ENCODE measurements around the gene TRIM38. TPM values are rescaled to one million over a fixed set of nuclear protein-coding genes. Genes with fewer than 3 reads are reported as not detected.

TRIM38 gene
- total RNA-seq, 4 donors from 2014 or later, result 4.7 to 8.0 (median 6.5) TPM

DNA sequence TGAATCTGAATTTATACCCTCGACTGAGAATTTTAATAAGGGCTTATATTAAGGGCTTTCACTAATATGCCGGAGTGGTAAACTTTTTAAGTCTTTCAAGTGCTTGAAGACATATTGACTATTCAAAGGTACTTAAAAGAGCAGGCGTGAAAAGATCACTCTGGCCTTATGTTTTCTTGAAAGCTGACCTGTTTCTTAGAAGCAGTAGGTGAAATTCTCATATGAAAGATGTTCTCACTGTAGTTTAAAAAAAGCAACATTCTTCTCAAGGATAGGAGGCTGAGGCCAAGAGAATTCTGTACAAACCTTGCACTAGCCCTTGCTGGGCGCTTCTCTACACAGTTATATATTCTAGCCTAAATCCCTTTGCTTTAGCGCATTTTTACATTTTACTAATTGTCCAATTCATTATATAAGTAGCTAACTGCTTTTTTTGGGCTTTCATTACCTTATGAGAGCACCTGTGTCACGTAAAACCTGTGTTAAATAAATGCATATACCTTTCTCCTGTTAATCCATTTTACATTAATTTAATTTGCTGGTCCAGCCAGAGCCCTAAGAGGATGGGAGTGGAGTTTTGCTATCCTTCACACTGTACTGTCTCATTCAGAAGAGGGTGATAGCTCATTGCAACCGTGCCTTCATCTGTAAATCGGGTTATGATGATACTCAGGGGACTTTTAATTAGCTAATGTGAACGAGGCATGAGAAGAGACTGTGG lies 65.0 kb downstream of the TRIM38 start:
- 56 to 57% methylated on average over 9 of the region's 9 CpGs for WGBS, 2 donors
- intact Hi-C loops (cut with DNase I; ENCODE audit: low total_unique reads), result no loop called here
- no peak for DNase-seq (ENCODE audit: low spot score in 2 of 2)
- TF ChIP-seq, protein P1, sequence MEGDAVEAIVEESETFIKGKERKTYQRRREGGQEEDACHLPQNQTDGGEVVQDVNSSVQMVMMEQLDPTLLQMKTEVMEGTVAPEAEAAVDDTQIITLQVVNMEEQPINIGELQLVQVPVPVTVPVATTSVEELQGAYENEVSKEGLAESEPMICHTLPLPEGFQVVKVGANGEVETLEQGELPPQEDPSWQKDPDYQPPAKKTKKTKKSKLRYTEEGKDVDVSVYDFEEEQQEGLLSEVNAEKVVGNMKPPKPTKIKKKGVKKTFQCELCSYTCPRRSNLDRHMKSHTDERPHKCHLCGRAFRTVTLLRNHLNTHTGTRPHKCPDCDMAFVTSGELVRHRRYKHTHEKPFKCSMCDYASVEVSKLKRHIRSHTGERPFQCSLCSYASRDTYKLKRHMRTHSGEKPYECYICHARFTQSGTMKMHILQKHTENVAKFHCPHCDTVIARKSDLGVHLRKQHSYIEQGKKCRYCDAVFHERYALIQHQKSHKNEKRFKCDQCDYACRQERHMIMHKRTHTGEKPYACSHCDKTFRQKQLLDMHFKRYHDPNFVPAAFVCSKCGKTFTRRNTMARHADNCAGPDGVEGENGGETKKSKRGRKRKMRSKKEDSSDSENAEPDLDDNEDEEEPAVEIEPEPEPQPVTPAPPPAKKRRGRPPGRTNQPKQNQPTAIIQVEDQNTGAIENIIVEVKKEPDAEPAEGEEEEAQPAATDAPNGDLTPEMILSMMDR (IDR thresholded peaks at IDR 0.05), result no peak
- no peak for TF ChIP-seq POLR2A (IDR thresholded peaks at IDR 0.05)
- no peak overlapping the region for H3K4me3 ChIP-seq (ENCODE audit: low read depth, poor library complexity, severe bottlenecking)

DNA sequence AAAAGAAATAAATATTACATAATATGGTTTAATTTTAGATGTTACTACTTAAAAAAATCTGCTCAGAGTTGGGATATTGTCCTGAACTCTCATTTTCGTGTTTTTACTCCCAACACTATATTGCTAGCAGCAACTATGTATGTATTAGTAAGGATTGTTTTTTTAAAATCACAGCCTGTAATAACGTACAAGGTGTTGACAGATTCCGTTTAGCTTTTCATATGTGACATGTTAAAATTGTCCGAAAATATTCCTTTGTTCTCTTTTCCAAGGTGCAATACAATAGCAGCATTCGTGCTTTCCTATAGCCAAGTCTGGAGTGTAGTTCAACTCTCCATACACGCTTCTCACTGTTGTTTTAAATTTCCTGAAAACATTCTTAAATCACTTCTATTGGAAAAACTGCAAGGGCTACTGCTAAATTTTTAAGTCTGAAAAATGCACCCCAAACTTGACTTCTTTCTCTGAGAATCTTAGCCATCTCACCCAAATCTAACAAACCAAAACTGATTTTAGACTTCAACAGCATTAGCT lies 65.7 kb downstream of the TRIM38 start:
- no peak for TF ChIP-seq POLR2A (IDR thresholded peaks at IDR 0.05)
- TF ChIP-seq, protein P1 (IDR thresholded peaks at IDR 0.05), result no peak
- 85 to 91% methylated on average over 6 of the region's 6 CpGs for WGBS, 2 donors
- H3K4me3 ChIP-seq (ENCODE audit: low read depth, poor library complexity, severe bottlenecking), result no peak overlapping the region
- intact Hi-C loops (cut with DNase I; ENCODE audit: low total_unique reads), result no loop called here
- DNase-seq (ENCODE audit: low spot score in 2 of 2), result no peak

DNA sequence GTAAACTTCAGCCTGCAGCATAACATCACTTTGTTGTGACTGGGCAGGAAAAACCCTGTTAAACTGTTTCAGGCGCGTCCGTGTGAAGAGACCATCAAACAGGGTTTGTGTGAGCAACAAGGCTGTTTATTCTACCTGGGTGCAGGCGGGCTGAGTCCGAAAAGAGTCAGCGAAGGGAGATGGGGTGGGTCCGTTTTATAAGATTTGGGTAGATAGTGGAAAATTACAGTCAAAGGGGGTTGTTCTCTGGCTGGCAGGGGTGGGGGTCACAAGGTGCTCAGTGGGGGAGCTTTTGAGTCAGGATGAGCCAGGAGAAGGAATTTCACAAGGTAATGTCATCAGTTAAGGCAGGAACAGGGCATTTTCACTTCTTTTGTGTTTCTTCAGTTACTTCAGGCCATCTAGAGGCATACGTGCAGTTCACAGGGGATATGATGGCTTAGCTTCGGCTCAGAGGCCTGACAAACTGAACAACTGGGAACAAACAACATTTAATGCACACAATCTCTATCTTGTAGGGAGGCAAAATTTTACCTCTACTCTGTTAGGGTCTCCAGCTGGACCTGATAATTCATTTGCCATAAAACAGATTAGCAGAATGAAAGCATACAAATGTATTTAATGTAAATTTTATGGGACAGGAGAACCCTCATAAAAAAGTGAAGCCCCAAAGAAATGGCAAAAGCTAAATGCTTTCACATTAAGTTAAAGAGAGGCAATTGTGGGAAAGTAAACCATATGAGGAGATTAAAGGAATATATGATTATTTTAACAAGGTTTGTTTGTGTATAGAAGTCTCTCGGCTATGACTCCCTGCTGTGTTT lies 66.4 kb downstream of the TRIM38 start:
- DNase-seq (ENCODE audit: low spot score in 2 of 2), result no peak
- intact Hi-C loops (cut with DNase I; ENCODE audit: low total_unique reads), result no loop called here
- no peak overlapping the region for H3K4me3 ChIP-seq (ENCODE audit: low read depth, poor library complexity, severe bottlenecking)
- TF ChIP-seq POLR2A (IDR thresholded peaks at IDR 0.05), result no peak
- TF ChIP-seq, protein P1 (IDR thresholded peaks at IDR 0.05), result no peak
- WGBS, 2 donors, result 84 to 90% methylated on average over 10 of the region's 10 CpGs

DNA sequence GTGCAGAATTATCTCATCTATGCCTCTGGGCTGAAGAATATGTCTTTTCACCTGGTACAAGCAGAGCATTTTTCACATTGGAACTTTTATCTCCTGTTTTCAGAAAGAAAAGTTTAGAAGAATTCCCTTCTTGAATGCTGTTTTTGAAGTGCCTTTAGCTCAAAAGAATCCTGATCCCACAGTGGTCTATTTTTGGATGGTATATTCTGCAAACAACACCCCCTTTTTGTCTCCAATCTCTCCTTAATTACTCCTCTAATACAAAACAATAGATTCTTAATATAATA lies 66.9 kb downstream of the TRIM38 start:
- no peak for DNase-seq (ENCODE audit: low spot score in 2 of 2)
- no peak overlapping the region for H3K4me3 ChIP-seq (ENCODE audit: low read depth, poor library complexity, severe bottlenecking)
- no peak for TF ChIP-seq POLR2A (IDR thresholded peaks at IDR 0.05)
- TF ChIP-seq, protein P1 (IDR thresholded peaks at IDR 0.05), result no peak
- intact Hi-C loops (cut with DNase I; ENCODE audit: low total_unique reads), result no loop called here

DNA sequence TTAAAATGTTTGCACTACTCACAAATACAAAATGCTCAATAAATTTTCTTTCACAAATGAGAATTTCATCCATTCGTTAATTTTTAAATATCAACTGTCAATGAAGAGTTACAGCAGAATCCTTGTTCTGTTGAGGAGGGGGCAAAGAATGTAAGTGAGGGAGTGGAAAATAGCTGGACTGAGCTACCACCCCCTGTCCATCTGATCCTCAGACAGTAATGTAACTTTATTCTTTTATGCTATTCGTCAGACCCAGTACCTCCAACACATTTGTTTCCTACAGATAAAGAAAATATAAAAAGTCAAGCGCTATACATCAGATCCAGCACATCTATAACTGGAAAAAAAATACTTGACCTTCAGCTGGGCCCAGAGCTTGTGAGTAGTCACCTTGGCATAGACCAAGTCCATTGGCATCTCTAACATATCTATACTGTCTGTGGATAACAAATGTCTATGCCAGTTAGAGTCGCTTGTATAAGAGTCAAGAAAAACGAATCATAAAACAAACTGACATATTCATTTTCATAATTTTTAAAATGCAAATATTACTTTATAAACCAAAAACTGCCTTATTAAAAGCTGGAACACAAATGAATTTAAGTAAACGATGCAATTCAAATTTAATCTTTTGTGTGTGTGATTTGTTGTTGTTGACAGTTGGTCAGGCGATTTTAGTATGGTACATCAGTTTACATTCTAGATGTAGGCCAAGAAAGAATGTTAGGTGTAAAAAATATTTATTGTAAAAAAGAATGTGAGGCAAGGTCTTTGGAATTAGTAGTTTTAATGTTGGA lies 67.5 kb downstream of the TRIM38 start:
- 80 to 81% methylated on average over 7 of the region's 7 CpGs for WGBS, 2 donors
- no peak overlapping the region for H3K4me3 ChIP-seq (ENCODE audit: low read depth, poor library complexity, severe bottlenecking)
- intact Hi-C loops (cut with DNase I; ENCODE audit: low total_unique reads), result no loop called here
- TF ChIP-seq, protein P1 (IDR thresholded peaks at IDR 0.05), result no peak
- TF ChIP-seq POLR2A (IDR thresholded peaks at IDR 0.05), result no peak
- DNase-seq (ENCODE audit: low spot score in 2 of 2), result no peak

Data from lower leg skin (tissue), 4 donors.